GM12865 (cell line): ENCODE measurements around the gene RBM39.

Source experiments
- DNase-seq: peaks from one replicate; pipeline ENCODE4 v3.0.0; 2010; ENCODE audit warnings: low read depth
- H3K4me3 ChIP-seq: 2 replicates; pipeline ENCODE4 v1.5.1; 2011; ENCODE audit warnings: mild to moderate bottlenecking, low read depth, low read length, control low read depth
- CTCF ChIP-seq: IDR thresholded peaks from 2 replicates; pipeline ENCODE4 v1.5.1; 2011; ENCODE audit warnings: low read length, control low read depth, low read depth, inconsistent platforms; ENCODE audit not compliant: insufficient read depth; ENCODE audit errors: missing control alignments

The RBM39 gene

GRCh38 chr20:35743693-35744491, 1.8 kb upstream of the RBM39 start:
- H3K4me3 ChIP-seq = peak overlapping the region; percentile 66

GRCh38 chr20:35742741-35743523, 872 bp upstream of the RBM39 start:
- peak overlapping the region; percentile 66 for H3K4me3 ChIP-seq
- no peak for TF ChIP-seq CTCF
- DNase-seq = peak; percentile 88

More at GRCh38 chr20:35743693-35744491, 1.8 kb upstream of the RBM39 start:
- TF ChIP-seq CTCF = no peak
- DNase-seq = peak; percentile 62

GRCh38 chr20:35739294-35740163, 2.5 kb downstream of the RBM39 start:
- peak overlapping the region; percentile 92 for H3K4me3 ChIP-seq
- peak; percentile 34 for DNase-seq
- TF ChIP-seq CTCF = peak; percentile 22

GRCh38 chr20:35738410-35739179, 3.5 kb downstream of the RBM39 start:
- no peak for TF ChIP-seq CTCF
- H3K4me3 ChIP-seq = no peak overlapping the region
- no peak for DNase-seq

- H3K4me3 ChIP-seq = no peak overlapping the region
- TF ChIP-seq CTCF = no peak
These were observed 4.2 kb downstream of the RBM39 start for GRCh38 chr20:35737865-35738333.

GRCh38 chr20:35735826-35736470, 6.1 kb downstream of the RBM39 start:
- no peak for DNase-seq
- H3K4me3 ChIP-seq = no peak overlapping the region
- TF ChIP-seq CTCF = no peak

More at GRCh38 chr20:35737865-35738333, 4.2 kb downstream of the RBM39 start:
- DNase-seq = no peak
